HG02610 (cell line): ENCODE measurements around the gene GALR2.
"Not testable (repeated sequence)": the region's sequence is repeated elsewhere in the genome, so short reads cannot be mapped to it uniquely, and the experiment has no call there.

Experiments used
- ATAC-seq: cut with Tn5 transposase; IDR thresholded peaks from one replicate; pipeline ENCODE4 v1.9.1; 2021; ENCODE audit warnings: mild to moderate bottlenecking, moderate library complexity; ENCODE audit not compliant: unreplicated experiment

The GALR2 gene

GRCh38 chr17:76049836-76050537 is 24.6 kb upstream of the GALR2 start:
- no peak for ATAC-seq

GRCh38 chr17:76050538-76051467 is 23.8 kb upstream of the GALR2 start:
- no peak for ATAC-seq

- no peak for ATAC-seq
Measured at GRCh38 chr17:76051561-76051960, 23.0 kb upstream of the GALR2 start.

DNA sequence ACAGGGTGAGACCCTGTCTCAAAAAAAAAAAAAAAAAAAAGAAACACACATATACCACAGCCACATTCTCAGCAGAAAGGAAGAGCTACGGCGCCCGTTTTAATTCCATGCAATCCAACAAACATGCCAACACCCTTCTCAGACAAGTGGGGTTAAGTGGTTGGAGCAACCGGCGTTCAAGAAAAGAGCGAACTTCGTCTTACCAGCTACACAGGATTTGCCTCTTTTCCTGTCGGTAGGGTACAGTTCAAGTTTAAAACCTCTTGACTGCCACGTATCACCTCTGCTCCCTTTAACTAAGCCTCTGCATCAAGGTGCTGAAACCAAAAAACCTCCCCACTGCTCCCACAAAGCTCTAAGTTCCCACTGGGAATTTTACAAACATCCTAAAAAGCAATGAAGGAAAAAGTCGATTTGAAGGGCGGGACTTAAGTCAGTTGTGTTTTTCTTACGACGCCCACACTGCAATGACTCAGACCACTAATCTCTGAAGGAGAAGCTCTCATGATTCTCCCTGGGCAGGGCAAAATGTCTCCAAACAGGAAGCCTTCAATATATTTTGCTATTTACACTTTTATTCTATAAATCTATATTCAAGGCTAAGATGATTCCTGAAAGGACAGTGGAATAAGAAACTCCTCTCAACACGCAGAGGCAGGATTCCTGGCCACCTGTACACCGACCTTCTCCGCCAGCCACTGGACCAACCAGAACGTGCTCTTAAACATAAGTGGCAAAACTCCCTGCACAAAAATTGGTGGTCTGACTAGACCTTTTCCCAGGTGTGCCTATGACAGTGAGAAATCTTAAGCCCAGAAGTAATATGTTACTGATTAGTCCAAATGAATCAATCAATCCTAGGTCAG is 21.1 kb upstream of the GALR2 start:
- ATAC-seq: no peak

DNA sequence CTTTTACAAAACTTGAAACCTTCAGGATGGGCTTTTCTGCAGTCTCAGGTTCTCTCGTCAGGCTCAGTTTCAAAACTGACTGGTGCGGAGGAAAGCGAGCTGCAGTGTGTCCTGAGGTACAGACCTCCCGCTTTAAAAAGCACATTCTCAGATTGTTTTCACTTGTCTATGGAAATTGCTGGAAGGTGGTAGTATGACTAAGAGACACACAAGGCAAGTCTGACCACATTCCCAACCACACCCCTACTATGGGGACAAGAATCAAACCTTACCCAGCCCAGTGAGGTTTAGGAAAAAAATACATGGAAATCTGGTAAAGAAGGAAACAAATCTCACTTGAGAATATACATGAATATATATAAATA is 20.5 kb upstream of the GALR2 start:
- ATAC-seq: no peak

DNA sequence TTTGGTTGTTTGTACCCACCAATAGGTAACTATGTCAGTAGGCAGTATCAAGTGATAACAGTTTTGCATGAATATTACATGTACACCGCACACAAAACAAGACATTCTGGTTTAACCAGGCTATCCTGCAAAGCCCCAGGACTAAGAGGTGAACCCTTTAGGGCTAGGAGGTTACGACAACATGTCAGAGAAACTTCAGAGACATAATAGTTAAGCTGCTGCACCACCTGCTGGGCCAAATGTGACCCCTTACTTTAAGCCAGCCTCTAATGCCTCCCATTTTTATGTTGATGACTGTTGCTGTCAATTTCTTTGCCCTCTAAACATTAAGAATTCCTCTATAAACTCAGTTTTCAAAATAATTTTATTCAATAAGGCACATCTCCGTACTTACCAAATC is 17.7 kb upstream of the GALR2 start:
- ATAC-seq: no peak

DNA sequence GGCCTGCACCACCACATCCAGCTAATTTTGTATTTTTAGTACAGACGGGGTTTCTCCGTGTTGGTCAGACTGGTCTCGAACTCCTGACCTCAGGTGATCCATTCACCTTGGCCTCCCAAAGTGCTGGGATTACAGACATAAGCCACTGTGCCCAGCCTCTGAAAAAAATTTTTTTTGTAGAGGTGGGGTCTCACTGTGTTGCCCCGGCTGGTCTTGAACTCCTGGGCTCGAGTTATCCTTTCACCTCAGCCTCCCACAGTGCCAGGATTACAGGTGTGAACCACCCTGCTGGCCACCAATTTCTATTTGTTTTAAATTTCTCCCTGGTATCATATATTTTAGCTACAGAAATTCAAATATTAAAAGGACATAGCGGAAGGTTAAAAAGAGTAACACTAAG is 16.3 kb upstream of the GALR2 start:
- ATAC-seq: not testable (repeated sequence)

DNA sequence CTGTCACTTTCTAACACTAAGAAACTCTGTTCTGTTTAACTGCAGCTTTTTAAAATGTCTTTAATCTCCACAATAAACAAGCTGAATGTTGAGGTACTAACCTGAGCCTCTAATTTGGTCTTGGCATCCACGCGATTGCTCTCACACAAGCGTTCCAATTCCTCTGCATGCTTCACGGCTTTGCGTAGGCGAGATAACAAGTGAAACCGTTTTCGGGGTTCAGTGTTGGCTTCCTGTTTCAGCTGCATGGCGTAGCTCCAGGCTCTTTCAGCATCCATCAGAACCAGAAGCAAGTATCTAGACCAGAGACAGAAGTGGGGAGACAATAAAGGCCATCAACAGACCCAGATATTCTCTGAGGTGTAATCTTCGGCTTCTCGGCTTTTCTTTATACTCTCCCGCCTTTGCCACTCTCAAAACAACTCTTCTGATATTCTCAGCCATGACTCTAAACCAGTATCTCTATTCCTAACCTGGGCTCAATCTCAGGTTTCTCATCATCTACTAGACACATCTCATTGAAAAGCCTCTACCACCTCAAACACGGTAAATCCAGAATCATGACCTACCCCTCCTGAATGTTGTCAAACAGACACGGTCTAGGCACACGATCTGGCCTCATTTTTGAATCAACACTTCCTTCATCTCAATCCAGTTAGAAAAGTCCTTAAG is 10.6 kb upstream of the GALR2 start:
- ATAC-seq: no peak

DNA sequence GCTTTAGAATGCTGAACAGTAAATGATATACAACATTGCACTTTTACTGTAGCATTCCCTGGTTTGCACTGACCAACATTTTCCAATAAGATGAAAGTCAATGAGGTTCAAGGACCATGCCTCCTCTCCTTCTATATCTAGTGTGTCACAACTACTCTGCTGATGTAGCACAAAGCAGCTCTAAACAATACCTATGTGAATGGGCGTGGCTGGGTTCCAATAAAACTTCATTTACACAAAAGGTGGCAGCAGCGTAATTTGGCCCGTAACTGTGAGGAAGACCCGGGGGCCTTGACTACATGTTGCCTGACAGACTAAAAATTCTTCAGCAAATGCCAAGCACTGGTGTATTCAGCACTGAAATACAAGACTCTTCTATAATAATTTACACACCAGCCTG is 8.8 kb upstream of the GALR2 start:
- no peak for ATAC-seq

GRCh38 chr17:76071531-76072147 is 2.9 kb upstream of the GALR2 start:
- no peak for ATAC-seq

DNA sequence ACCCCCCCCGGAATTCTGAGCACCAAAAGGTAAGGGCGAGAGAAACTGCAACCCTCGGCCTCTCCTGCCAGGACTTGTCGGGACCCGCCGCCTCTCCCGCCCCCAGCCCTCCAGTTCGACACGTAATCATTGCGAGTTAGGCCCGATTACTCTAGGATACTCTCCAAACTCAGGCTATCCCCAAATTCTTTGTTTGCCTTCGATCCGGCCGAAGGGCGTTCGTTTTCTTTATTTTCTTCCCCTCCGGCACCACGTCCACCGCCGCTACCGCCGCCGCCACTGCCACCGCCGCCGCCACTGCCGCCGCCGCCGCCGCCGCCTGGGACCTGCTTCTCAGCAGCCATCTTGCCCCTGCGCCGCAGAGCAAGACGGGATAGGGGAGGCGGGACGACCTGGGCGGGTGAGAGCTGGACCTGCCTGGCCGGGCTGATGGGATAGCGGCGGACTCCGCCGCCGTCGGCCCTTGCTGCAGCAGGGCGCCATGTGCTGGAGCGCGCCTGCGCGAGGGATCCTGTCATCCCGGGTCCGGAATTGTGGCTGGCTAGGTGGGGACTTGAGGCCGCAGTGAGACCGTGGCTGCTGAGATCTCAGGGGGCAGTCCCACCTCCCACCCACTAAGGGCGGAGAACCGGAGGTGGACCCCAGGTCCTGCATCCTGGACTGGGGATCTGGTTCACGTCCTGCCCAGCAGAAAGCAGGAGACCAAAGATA is 2.3 kb upstream of the GALR2 start, which contains the start of gene SRP68:
SRP68 (minus strand) TSS at position 370 of the 711 bp plus-strand sequence; CDS start at position 344, 26 bp downstream.
- ATAC-seq: peak; percentile 96

GRCh38 chr17:76075364-76076145 is 974 bp downstream of the GALR2 start:
- no peak for ATAC-seq

GRCh38 chr17:76076146-76076764 is 1.7 kb downstream of the GALR2 start:
- no peak for ATAC-seq

DNA sequence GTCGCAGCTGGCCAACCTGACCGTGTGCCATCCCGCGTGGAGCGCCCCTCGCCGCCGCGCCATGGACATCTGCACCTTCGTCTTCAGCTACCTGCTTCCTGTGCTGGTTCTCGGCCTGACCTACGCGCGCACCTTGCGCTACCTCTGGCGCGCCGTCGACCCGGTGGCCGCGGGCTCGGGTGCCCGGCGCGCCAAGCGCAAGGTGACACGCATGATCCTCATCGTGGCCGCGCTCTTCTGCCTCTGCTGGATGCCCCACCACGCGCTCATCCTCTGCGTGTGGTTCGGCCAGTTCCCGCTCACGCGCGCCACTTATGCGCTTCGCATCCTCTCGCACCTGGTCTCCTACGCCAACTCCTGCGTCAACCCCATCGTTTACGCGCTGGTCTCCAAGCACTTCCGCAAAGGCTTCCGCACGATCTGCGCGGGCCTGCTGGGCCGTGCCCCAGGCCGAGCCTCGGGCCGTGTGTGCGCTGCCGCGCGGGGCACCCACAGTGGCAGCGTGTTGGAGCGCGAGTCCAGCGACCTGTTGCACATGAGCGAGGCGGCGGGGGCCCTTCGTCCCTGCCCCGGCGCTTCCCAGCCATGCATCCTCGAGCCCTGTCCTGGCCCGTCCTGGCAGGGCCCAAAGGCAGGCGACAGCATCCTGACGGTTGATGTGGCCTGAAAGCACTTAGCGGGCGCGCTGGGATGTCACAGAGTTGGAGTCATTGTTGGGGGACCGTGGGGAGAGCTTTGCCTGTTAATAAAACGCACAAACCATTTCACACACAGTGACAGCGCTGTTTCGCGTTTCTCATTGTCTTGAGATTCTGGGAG is 2.4 kb downstream of the GALR2 start:
- ATAC-seq: no peak

- ATAC-seq: no peak
Measured at GRCh38 chr17:76077584-76078110, 3.1 kb downstream of the GALR2 start.

DNA sequence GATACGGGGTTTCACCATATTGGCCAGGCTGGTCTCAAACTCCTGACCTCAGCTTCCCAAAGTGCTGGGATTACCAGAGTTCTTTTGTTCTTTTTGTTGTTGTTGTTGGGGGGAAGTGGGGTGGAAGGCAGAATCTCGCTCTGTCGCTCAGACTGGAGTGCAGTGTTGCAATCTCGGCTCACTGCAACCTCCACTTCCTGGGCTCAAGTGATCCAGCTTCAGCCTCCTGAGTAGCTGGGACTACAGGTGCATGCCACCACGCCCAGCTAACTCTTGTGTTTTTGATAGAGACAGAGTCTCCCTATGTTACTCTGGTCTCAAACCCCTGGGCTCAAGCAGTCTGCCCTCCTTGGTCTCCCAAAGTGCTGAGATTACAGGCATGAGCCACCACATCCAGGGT is 3.8 kb downstream of the GALR2 start:
- not testable (repeated sequence) for ATAC-seq

DNA sequence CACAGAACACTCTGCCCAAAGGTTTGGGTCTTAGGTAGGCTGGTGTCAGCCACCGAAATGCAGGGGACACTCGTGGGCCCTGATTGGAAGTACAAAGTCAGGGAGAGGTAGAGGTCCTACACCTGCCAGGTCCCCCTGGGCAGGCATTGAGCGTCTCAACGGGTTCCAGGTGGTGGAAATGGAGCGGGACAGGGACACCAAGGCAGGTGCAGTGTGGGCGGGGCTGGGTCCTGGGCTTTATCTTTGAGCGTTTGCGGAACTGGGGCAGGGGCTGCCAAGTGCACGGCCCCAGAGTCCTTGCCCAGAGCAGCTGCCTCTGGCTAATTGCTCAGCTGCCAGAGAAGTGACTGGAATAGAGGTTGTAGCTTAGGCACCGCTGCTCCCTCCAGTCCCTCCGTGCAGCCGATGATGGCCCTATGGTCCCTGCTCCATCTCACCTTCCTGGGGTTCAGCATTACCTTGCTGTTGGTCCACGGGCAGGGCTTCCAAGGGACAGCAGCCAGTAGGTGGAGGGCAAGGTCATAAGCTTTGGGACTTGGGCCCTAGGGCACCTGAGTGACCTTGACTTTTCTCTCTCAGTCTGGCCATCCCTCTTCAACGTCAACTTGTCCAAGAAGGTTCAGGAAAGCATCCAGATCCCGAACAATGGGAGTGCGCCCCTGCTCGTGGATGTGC is 4.4 kb downstream of the GALR2 start, which contains the start of gene ZACN:
ZACN (plus strand) TSS at position 323 of the 675 bp plus-strand sequence; CDS start at position 406, 83 bp downstream.
- ATAC-seq: no peak
